CD14-positive monocyte (primary cell): ENCODE results near the gene TPCN1. TPM values are rescaled to one million over a fixed set of nuclear protein-coding genes. Genes with fewer than 3 reads are reported as not detected.

Experiments used
- DNase-seq, 3 donors: peaks; one replicate each; pipeline ENCODE4 v3.0.0-alpha.2; 2011 to 2022
- H2AFZ ChIP-seq: 2 replicates; pipeline ENCODE4 v1.6.0; 2012; ENCODE audit warnings: mild to moderate bottlenecking, low read depth, low read length, inconsistent platforms; ENCODE audit not compliant: insufficient read depth, poor library complexity, severe bottlenecking
- H3K27ac ChIP-seq, 2 donors: 1 replicate in 1 of 2; 2 replicates in 1 of 2; pipeline ENCODE4 v1.5.1; 2012 to 2013; ENCODE audit warnings: low read length in 2 of 2, control low read depth in 1 of 2, inconsistent platforms in 1 of 2, low read depth in 1 of 2, mild to moderate bottlenecking in 1 of 2
- H3K27me3 ChIP-seq, 2 donors: one replicate each; pipeline versions ENCODE4 v1.6.0 to v1.6.1; 2011 to 2013; ENCODE audit warnings: low read length in 2 of 2; ENCODE audit not compliant: control insufficient read depth in 2 of 2, insufficient read depth in 2 of 2
- H3K36me3 ChIP-seq, 2 donors: replicated peaks in 1 of 2; 1 replicate in 1 of 2; 2 replicates in 1 of 2; pipeline versions ENCODE4 v1.5.1 to v1.6.1; 2012 to 2013; ENCODE audit warnings: low read length in 2 of 2, control low read depth in 1 of 2, inconsistent platforms in 1 of 2, mild to moderate bottlenecking in 1 of 2; ENCODE audit not compliant: insufficient read depth in 2 of 2, control insufficient read depth in 1 of 2
- H3K4me1 ChIP-seq, 2 donors: 1 replicate in 1 of 2; 2 replicates in 1 of 2; pipeline versions ENCODE4 v1.5.1 to v1.6.1; 2012 to 2013; ENCODE audit warnings: low read length in 2 of 2, control low read depth in 1 of 2, inconsistent platforms in 1 of 2, mild to moderate bottlenecking in 1 of 2, moderate library complexity in 1 of 2; ENCODE audit not compliant: insufficient read depth in 2 of 2, control insufficient read depth in 1 of 2
- H3K4me2 ChIP-seq: replicated peaks from 2 replicates; pipeline ENCODE3; 2012; ENCODE audit warnings: low read length, moderate library complexity, mild to moderate bottlenecking; ENCODE audit not compliant: poor library complexity, severe bottlenecking; ENCODE audit errors: extremely low read depth
- H3K4me3 ChIP-seq, 3 experiments: fragments of 200-600 bp in 1 of 3; sonication (generic) in 1 of 3; replicated peaks in 1 of 3; 1 replicate in 2 of 3; 2 replicates in 1 of 3; pipeline ENCODE4 v1.5.1; 2011 to 2013; ENCODE audit warnings: low read length in 3 of 3, mild to moderate bottlenecking in 3 of 3, control low read depth in 2 of 3, low read depth in 2 of 3, inconsistent platforms in 1 of 3, moderate library complexity in 1 of 3
- H3K79me2 ChIP-seq: 2 replicates; pipeline ENCODE4 v1.6.0; 2012; ENCODE audit warnings: mild to moderate bottlenecking, control low read depth, inconsistent platforms, low read length, moderate library complexity; ENCODE audit not compliant: insufficient read depth
- H3K9ac ChIP-seq: 2 replicates; pipeline ENCODE4 v1.6.0; 2017; ENCODE audit warnings: low read length, mild to moderate bottlenecking; ENCODE audit not compliant: insufficient read depth, poor library complexity, severe bottlenecking
- H3K9me3 ChIP-seq, 2 donors: replicated peaks in 1 of 2; 1 replicate in 1 of 2; 2 replicates in 1 of 2; pipeline versions ENCODE4 v1.5.1 to v1.6.1; 2012 to 2013; ENCODE audit warnings: low read length in 2 of 2, control low read depth in 1 of 2; ENCODE audit not compliant: control insufficient read depth in 1 of 2, insufficient read depth in 1 of 2
- H4K20me1 ChIP-seq: 2 replicates; pipeline ENCODE4 v1.6.0; 2012; ENCODE audit warnings: mild to moderate bottlenecking, low read length, control low read depth, moderate library complexity; ENCODE audit not compliant: insufficient read depth
- H3K27ac Mint-ChIP-seq, 7 donors: one replicate each; pipeline ENCODE4 v1.8.0; 2020; ENCODE audit warnings: mild to moderate bottlenecking in 7 of 7, mixed read lengths in 7 of 7, moderate library complexity in 6 of 7, inconsistent platforms in 2 of 7
- H3K27me3 Mint-ChIP-seq, 3 donors: one replicate each; pipeline ENCODE4 v1.8.0; 2021 to 2022; ENCODE audit warnings: low read depth in 3 of 3, mild to moderate bottlenecking in 3 of 3, mixed read lengths in 3 of 3, moderate library complexity in 3 of 3, inconsistent platforms in 1 of 3
- H3K36me3 Mint-ChIP-seq, 2 donors: one replicate each; pipeline ENCODE4 v1.8.0; 2020; ENCODE audit warnings: mixed read lengths in 2 of 2, inconsistent platforms in 1 of 2, mild to moderate bottlenecking in 1 of 2
- H3K4me1 Mint-ChIP-seq: one replicate; pipeline ENCODE4 v1.8.0; 2020; ENCODE audit warnings: mild to moderate bottlenecking, mixed read lengths
- H3K4me3 Mint-ChIP-seq, 2 donors: one replicate each; pipeline ENCODE4 v1.8.0; 2020; ENCODE audit warnings: mild to moderate bottlenecking in 2 of 2, mixed read lengths in 2 of 2, moderate library complexity in 1 of 2
- H3K9me3 Mint-ChIP-seq, 7 donors: one replicate each; pipeline ENCODE4 v1.8.0; 2020 to 2022; ENCODE audit warnings: mixed read lengths in 7 of 7, mild to moderate bottlenecking in 6 of 7, moderate library complexity in 6 of 7, inconsistent platforms in 2 of 7
- CTCF ChIP-seq: fragments of 200-600 bp; IDR thresholded peaks from one replicate; pipeline ENCODE4 v1.8.0; 2022; ENCODE audit warnings: antibody characterized with exemption, mild to moderate bottlenecking
- WGBS: methylation state at CpG from one replicate; pipeline ENCODE4 v1.1.5; 2013; ENCODE audit warnings: missing lambda C conversion rate; ENCODE audit not compliant: insufficient coverage; 5-methylcytosine and 5-hydroxymethylcytosine counted together
- intact Hi-C, 2 donors: fragments of 100-400 bp; cut with micrococcal nuclease; formaldehyde crosslinking; loops; one replicate each; pipeline versions ENCODE4 v1.15.0 to v1.15.1; 2023
- polyA plus RNA-seq, 3 donors: library from polyadenylated mRNA; depleted of rRNA in 1 of 3; unstranded in 2 of 3; stranded (reverse) in 1 of 3; fragments of 300-500 nt in 2 of 3; fragments of >200 nt in 1 of 3; fragmentation: Illumina TruSeq in 2 of 3; gene quantifications; 1 replicate in 2 of 3; 2 replicates in 1 of 3; pipeline ENCODE4 v1.2.3, GENCODE V29; 2012 to 2021

The TPCN1 gene
- polyA plus RNA-seq, 3 donors = 20.4 to 110 (median 34.9) TPM

DNA sequence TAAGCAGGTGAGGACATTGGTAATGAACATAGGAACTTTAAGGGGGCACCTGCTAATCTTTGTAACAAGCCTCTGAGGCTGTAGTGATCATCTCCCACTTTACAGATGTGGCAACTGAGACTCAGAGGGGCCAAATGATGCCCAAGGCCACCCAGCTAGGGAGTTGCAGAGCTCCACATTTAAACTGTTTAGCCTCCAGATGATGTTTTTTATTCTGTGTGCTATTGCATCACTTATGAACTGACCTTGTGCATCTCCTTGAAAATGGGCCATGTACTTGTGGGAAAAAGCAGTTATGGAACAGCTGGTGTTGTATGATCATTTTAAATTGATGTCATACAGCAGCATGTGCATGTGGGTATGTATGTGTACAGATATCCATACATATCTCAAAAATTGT, 41.4 kb downstream of the TPCN1 start:
- Histone ChIP-seq H3K79me2 (peaks cover 14% of the 10 kb centered on the region), H3K27ac (peak overlapping the region; percentile 59 to 77), H3K4me3 (no peak overlapping the region), H3K27me3 (no peaks in the 10 kb centered on the region), H3K9me3 (no peaks in the 10 kb centered on the region), H3K36me3 (peaks cover 36 to 56% of the 10 kb centered on the region in 2 donors), H3K9ac (no peak overlapping the region), H3K4me2 (no peak overlapping the region), H4K20me1 (peaks cover 4% of the 10 kb centered on the region), H3K4me1 (peaks cover 36 to 38% of the 10 kb centered on the region in 2 donors), H2AFZ (no peak overlapping the region)
- DNase-seq = no peak
- Mint-ChIP-seq H3K27ac (peak overlapping the region in 6 of 7 donors; percentile 59 to 85 (median 78)), H3K9me3 (no peaks in the 10 kb centered on the region), H3K36me3 (peaks cover 44 to 70% of the 10 kb centered on the region in 2 donors), H3K27me3 (no peaks in the 10 kb centered on the region), H3K4me1 (peaks cover 44% of the 10 kb centered on the region), H3K4me3 (no peak overlapping the region)
- intact Hi-C loops = no loop called here
- TF ChIP-seq CTCF = no peak

GRCh38 chr12:113263431-113263963, 42.2 kb downstream of the TPCN1 start:
- H3K27me3 ChIP-seq = no peaks in the 10 kb centered on the region
- 100% methylated on average over 4 of the region's 9 CpGs for WGBS
- no peak overlapping the region for H2AFZ ChIP-seq
- TF ChIP-seq CTCF = no peak
- Mint-ChIP-seq H3K27ac (peak overlapping the region in 3 of 7 donors; percentile 32 to 57 (median 57)), H3K36me3 (peaks cover 51 to 78% of the 10 kb centered on the region in 2 donors), H3K4me1 (peaks cover 37% of the 10 kb centered on the region), H3K4me3 (no peak overlapping the region), H3K27me3 (no peaks in the 10 kb centered on the region), H3K9me3 (no peaks in the 10 kb centered on the region)
- no peak overlapping the region for H3K4me2 ChIP-seq
- H3K4me3 ChIP-seq = no peak overlapping the region
- H3K36me3 ChIP-seq = peaks cover 44 to 64% of the 10 kb centered on the region in 2 donors
- intact Hi-C loops = no loop called here
- H3K27ac ChIP-seq = no peak overlapping the region
- H3K4me1 ChIP-seq = peaks cover 36% of the 10 kb centered on the region in 2 donors
- H3K79me2 ChIP-seq = peaks cover 14% of the 10 kb centered on the region
- no peaks in the 10 kb centered on the region for H3K9me3 ChIP-seq
- DNase-seq = no peak
- H4K20me1 ChIP-seq = peaks cover 4% of the 10 kb centered on the region
- no peak overlapping the region for H3K9ac ChIP-seq
